HUES6 (cell line): ENCODE results near the gene PIN1.

Experiments
- H3K27ac ChIP-seq: 2 replicates; pipeline ENCODE4 v1.7.0; 2013; ENCODE audit warnings: low read depth, mild to moderate bottlenecking, low read length, inconsistent platforms
- H3K27me3 ChIP-seq: 2 replicates; pipeline ENCODE4 v1.6.1; 2013; ENCODE audit warnings: low read length; ENCODE audit not compliant: control insufficient read depth, insufficient read depth
- H3K36me3 ChIP-seq: 2 replicates; pipeline ENCODE4 v1.6.1; 2013; ENCODE audit warnings: low read length; ENCODE audit not compliant: control insufficient read depth, insufficient read depth
- H3K4me1 ChIP-seq: 2 replicates; pipeline ENCODE4 v1.6.1; 2013; ENCODE audit warnings: low read length; ENCODE audit not compliant: control insufficient read depth, insufficient read depth
- H3K4me3 ChIP-seq: 2 replicates; pipeline ENCODE4 v1.5.1; 2013; ENCODE audit warnings: low read depth, low read length
- H3K9ac ChIP-seq: one replicate; pipeline ENCODE4 v1.6.1; 2013; ENCODE audit warnings: mild to moderate bottlenecking, low read length
- H3K9me3 ChIP-seq: 2 replicates; pipeline ENCODE4 v1.6.1; 2013; ENCODE audit warnings: low read depth, low read length; ENCODE audit not compliant: control insufficient read depth, insufficient read depth

The PIN1 gene

GRCh38 chr19:9857920-9858746 is 23.0 kb downstream of the PIN1 start:
- no peaks in the 10 kb centered on the region for H3K9me3 ChIP-seq
- H3K9ac ChIP-seq: no peak overlapping the region
- H3K36me3 ChIP-seq: peaks cover 25% of the 10 kb centered on the region
- no peak overlapping the region for H3K4me3 ChIP-seq
- no peaks in the 10 kb centered on the region for H3K27me3 ChIP-seq
- no peaks in the 10 kb centered on the region for H3K4me1 ChIP-seq
- H3K27ac ChIP-seq: no peak overlapping the region

GRCh38 chr19:9858766-9859165 is 23.6 kb downstream of the PIN1 start:
- Histone ChIP-seq H3K4me1 (no peaks in the 10 kb centered on the region), H3K36me3 (peaks cover 27% of the 10 kb centered on the region), H3K9ac (no peak overlapping the region), H3K9me3 (no peaks in the 10 kb centered on the region), H3K4me3 (no peak overlapping the region), H3K27me3 (no peaks in the 10 kb centered on the region), H3K27ac (no peak overlapping the region)

GRCh38 chr19:9860407-9860806 is 25.3 kb downstream of the PIN1 start:
- Histone ChIP-seq H3K27me3 (no peaks in the 10 kb centered on the region), H3K36me3 (peaks cover 20% of the 10 kb centered on the region), H3K4me1 (no peaks in the 10 kb centered on the region), H3K9me3 (no peaks in the 10 kb centered on the region), H3K4me3 (no peak overlapping the region), H3K9ac (no peak overlapping the region), H3K27ac (no peak overlapping the region)

GRCh38 chr19:9861503-9861902 is 26.4 kb downstream of the PIN1 start:
- Histone ChIP-seq H3K27me3 (no peaks in the 10 kb centered on the region), H3K9me3 (no peaks in the 10 kb centered on the region), H3K4me3 (no peak overlapping the region), H3K36me3 (peaks cover 17% of the 10 kb centered on the region), H3K9ac (no peak overlapping the region), H3K4me1 (no peaks in the 10 kb centered on the region), H3K27ac (no peak overlapping the region)

GRCh38 chr19:9862938-9863337 is 27.8 kb downstream of the PIN1 start:
- H3K9me3 ChIP-seq: no peaks in the 10 kb centered on the region
- no peaks in the 10 kb centered on the region for H3K4me1 ChIP-seq
- H3K9ac ChIP-seq: no peak overlapping the region
- H3K27ac ChIP-seq: no peak overlapping the region
- H3K4me3 ChIP-seq: no peak overlapping the region
- H3K27me3 ChIP-seq: no peaks in the 10 kb centered on the region
- peaks cover 7% of the 10 kb centered on the region; the same call in 1 of the 2 replicates for H3K36me3 ChIP-seq

- Histone ChIP-seq H3K4me1 (no peaks in the 10 kb centered on the region), H3K27me3 (no peaks in the 10 kb centered on the region), H3K9ac (no peak overlapping the region), H3K4me3 (no peak overlapping the region), H3K36me3 (peaks cover 7% of the 10 kb centered on the region; the same call in 1 of the 2 replicates), H3K27ac (no peak overlapping the region), H3K9me3 (no peaks in the 10 kb centered on the region)
Measured at GRCh38 chr19:9863759-9864158, 28.6 kb downstream of the PIN1 start.

- Histone ChIP-seq H3K9me3 (no peaks in the 10 kb centered on the region), H3K27ac (no peak overlapping the region), H3K36me3 (0 out of 2 replicates have a peak, but pooled peaks cover 2% of the 10 kb centered on the region), H3K27me3 (no peaks in the 10 kb centered on the region), H3K4me3 (no peak overlapping the region), H3K9ac (no peak overlapping the region), H3K4me1 (no peaks in the 10 kb centered on the region)
Measured at GRCh38 chr19:9865732-9866501, 30.8 kb downstream of the PIN1 start.

- Histone ChIP-seq H3K4me3 (no peak overlapping the region), H3K9ac (no peak overlapping the region), H3K4me1 (no peaks in the 10 kb centered on the region; the same call in 1 of the 2 replicates), H3K36me3 (no peaks in the 10 kb centered on the region), H3K27me3 (no peaks in the 10 kb centered on the region), H3K27ac (no peak overlapping the region), H3K9me3 (no peaks in the 10 kb centered on the region)
Measured at GRCh38 chr19:9868983-9869617, 34.0 kb downstream of the PIN1 start.

- Histone ChIP-seq H3K9ac (no peak overlapping the region), H3K27me3 (no peaks in the 10 kb centered on the region), H3K9me3 (no peaks in the 10 kb centered on the region), H3K4me1 (no peaks in the 10 kb centered on the region; the same call in 1 of the 2 replicates), H3K4me3 (no peak overlapping the region), H3K36me3 (no peaks in the 10 kb centered on the region), H3K27ac (no peak overlapping the region)
Measured at GRCh38 chr19:9871626-9872338, 36.7 kb downstream of the PIN1 start.

GRCh38 chr19:9872618-9873242 is 37.6 kb downstream of the PIN1 start:
- H3K36me3 ChIP-seq: no peaks in the 10 kb centered on the region
- no peak overlapping the region for H3K9ac ChIP-seq
- no peaks in the 10 kb centered on the region; the same call in 1 of the 2 replicates for H3K4me1 ChIP-seq
- H3K27ac ChIP-seq: no peak overlapping the region
- H3K4me3 ChIP-seq: no peak overlapping the region
- no peaks in the 10 kb centered on the region for H3K27me3 ChIP-seq
- H3K9me3 ChIP-seq: no peaks in the 10 kb centered on the region
